HepG2 (cell line): ENCODE measurements around the gene TACC2. TPM values are rescaled to one million over a fixed set of nuclear protein-coding genes. Genes with fewer than 3 reads are reported as not detected.

Source experiments
- CEBPB ChIP-seq: IDR thresholded peaks from 2 replicates; pipeline ENCODE4 v1.6.1; 2011; ENCODE audit warnings: low read depth, low read length, improper control_type of control experiment, borderline replicate concordance
- CENPX ChIP-seq: sonication (generic); formaldehyde crosslinking; IDR thresholded peaks from 2 replicates; pipeline ENCODE4 v1.9.0; 2021; ENCODE audit warnings: mild to moderate bottlenecking, missing genetic modification reagents, moderate library complexity
- CHD2 ChIP-seq: IDR thresholded peaks from 2 replicates; pipeline ENCODE4 v1.6.1; 2011; ENCODE audit warnings: low read depth, low read length, improper control_type of control experiment
- CHD4 ChIP-seq: fragments of 200-600 bp; sonication (generic); IDR thresholded peaks from 2 replicates; pipeline ENCODE4 v1.7.0; 2017; ENCODE audit warnings: mild to moderate bottlenecking, low read length, borderline replicate concordance
- EP300 ChIP-seq, 3 experiments: sonication (generic) in 1 of 3; formaldehyde crosslinking in 1 of 3; IDR thresholded peaks; 2 replicates each; pipeline versions ENCODE4 v1.5.1 to v1.6.1; 2011 to 2020; ENCODE audit warnings: low read depth in 2 of 3, low read length in 2 of 3, borderline replicate concordance in 1 of 3, improper control_type of control experiment in 1 of 3, mild to moderate bottlenecking in 1 of 3, missing genetic modification reagents in 1 of 3, moderate library complexity in 1 of 3
- FOXJ3 ChIP-seq: sonication (generic); formaldehyde crosslinking; IDR thresholded peaks from 2 replicates; pipeline ENCODE4 v1.4.0; 2020; ENCODE audit warnings: missing genetic modification reagents, mild to moderate bottlenecking, borderline replicate concordance
- GTF2F1 ChIP-seq: fragments of 150-350 bp; IDR thresholded peaks from 2 replicates; pipeline ENCODE4 v1.6.1; 2014; ENCODE audit warnings: low read length
- HDAC1 ChIP-seq: sonication (generic); formaldehyde crosslinking; IDR thresholded peaks from 2 replicates; pipeline ENCODE4 v1.5.1; 2020; ENCODE audit warnings: mild to moderate bottlenecking, missing genetic modification reagents
- HDAC2 ChIP-seq: sonication (generic); formaldehyde crosslinking; IDR thresholded peaks from 2 replicates; pipeline ENCODE4 v1.4.0; 2020; ENCODE audit warnings: missing genetic modification reagents
- MTF1 ChIP-seq: sonication (generic); formaldehyde crosslinking; IDR thresholded peaks from 2 replicates; pipeline ENCODE4 v1.5.0; 2020; ENCODE audit warnings: missing genetic modification reagents
- NFYC ChIP-seq: IDR thresholded peaks from 2 replicates; pipeline ENCODE4 v1.6.1; 2016; ENCODE audit warnings: missing genetic modification reagents, missing compliant biosample characterization
- NR2C2 ChIP-seq: sonication (generic); formaldehyde crosslinking; IDR thresholded peaks from 2 replicates; pipeline ENCODE4 v1.4.0; 2020; ENCODE audit warnings: missing genetic modification reagents, mild to moderate bottlenecking, moderate library complexity, borderline replicate concordance
- RFXANK ChIP-seq: IDR thresholded peaks from 2 replicates; pipeline ENCODE4 v1.6.1; 2016
- SAP130 ChIP-seq: IDR thresholded peaks from 2 replicates; pipeline ENCODE4 v1.6.1; 2016; ENCODE audit warnings: low read depth
- SIX4 ChIP-seq: sonication (generic); formaldehyde crosslinking; IDR thresholded peaks from 2 replicates; pipeline ENCODE4 v1.4.0; 2020; ENCODE audit warnings: missing genetic modification reagents
- SRY ChIP-seq: sonication (generic); formaldehyde crosslinking; IDR thresholded peaks from 2 replicates; pipeline ENCODE4 v1.8.0; 2022; ENCODE audit warnings: mild to moderate bottlenecking, missing genetic modification reagents
- TGIF2 ChIP-seq: IDR thresholded peaks from 2 replicates; pipeline ENCODE4 v1.6.1; 2016; ENCODE audit warnings: control low read depth, missing compliant biosample characterization
- XRCC5 ChIP-seq: fragments of 200-400 bp; formaldehyde crosslinking; optimal IDR thresholded peaks from 2 replicates; pipeline ENCODE3; 2017; ENCODE audit warnings: mild to moderate bottlenecking, low read length
- polyA plus RNA-seq, 8 experiments: library from polyadenylated mRNA; depleted of rRNA in 3 of 8; stranded (reverse) in 7 of 8; unstranded in 1 of 8; fragments of >200 nt; fragmentation: Illumina TruSeq in 4 of 8; extraction: Trizol in 4 of 8; gene quantifications; 2 replicates each; pipeline versions ENCODE4 v1.2.1 to v1.2.3, GENCODE V29; 2011 to 2016; ENCODE audit warnings: low read depth in 4 of 8, missing spikeins in 1 of 8, mixed read lengths in 1 of 8; ENCODE audit not compliant: insufficient read depth in 1 of 8
- total RNA-seq, 5 experiments: library from RNA; depleted of rRNA; stranded (reverse); fragments of >200 nt; fragmentation: Illumina TruSeq; extraction: Trizol; gene quantifications; 2 replicates each; pipeline ENCODE4 v1.2.3, GENCODE V29; 2016; ENCODE audit warnings: low read depth in 1 of 5
- TF ChIP-seq, protein P1 (sequence below): sonication (generic); formaldehyde crosslinking; conservative IDR thresholded peaks from 2 replicates; pipeline ENCODE4 v1.4.0; 2020; ENCODE audit warnings: missing genetic modification reagents
- TF ChIP-seq, protein P2 (sequence below): sonication (generic); formaldehyde crosslinking; IDR thresholded peaks from 2 replicates; pipeline ENCODE4 v1.5.0; 2020; ENCODE audit warnings: mild to moderate bottlenecking, missing genetic modification reagents, moderate library complexity

Gene TACC2
- total and polyA plus RNA-seq, 2 of the 13 experiments (the other 11 are each of a cell fraction or from before 2014, with no cell fraction given), result 11.8 to 16.0 TPM

DNA sequence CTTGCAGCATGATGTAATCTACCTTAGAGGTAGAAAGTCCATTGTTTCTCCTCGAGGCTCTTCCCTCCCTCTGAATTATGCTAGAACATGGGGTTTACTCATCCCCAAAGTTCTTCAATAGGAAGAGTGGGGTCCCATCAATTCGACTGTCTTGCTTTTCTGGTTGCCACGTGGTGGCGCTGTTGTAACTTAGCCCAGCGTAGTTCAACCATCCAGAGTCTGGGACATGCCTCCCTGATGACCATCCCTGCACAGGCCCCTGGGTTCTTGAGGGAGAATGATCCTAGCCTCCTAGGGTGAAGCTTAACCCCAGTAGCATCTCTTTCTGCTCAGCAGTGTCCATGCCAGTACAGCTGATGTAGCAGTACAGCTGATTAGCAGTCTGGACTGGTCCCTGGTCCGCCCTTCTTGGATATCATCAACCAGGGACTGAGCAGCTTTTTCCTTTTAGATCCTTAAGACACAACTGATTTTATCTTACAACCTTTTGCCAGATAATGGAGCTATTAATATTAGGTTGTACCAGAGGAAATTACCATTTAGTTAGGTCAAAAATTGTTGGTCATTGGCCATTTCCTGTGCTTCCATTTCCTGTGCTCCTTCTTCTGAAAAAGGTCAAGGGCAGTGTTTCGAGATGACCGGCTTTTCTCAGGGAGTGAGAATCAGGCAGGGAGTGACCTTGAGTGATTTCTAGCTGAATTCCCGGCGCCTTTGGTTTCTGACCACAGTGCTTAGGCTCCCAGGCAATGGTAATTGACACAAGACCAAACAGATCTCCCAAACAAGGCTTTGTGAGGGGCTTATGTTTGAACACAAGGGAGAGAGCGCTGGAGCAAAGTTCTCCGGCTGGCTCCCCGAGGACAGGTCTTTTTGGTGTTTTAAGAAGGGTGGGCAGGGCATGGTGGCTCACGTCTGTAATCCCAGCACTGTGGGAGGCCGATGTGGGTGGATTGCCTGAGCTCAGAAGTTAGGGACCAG, 65.4 kb downstream of the TACC2 start (continued):
- TF ChIP-seq, protein P1, sequence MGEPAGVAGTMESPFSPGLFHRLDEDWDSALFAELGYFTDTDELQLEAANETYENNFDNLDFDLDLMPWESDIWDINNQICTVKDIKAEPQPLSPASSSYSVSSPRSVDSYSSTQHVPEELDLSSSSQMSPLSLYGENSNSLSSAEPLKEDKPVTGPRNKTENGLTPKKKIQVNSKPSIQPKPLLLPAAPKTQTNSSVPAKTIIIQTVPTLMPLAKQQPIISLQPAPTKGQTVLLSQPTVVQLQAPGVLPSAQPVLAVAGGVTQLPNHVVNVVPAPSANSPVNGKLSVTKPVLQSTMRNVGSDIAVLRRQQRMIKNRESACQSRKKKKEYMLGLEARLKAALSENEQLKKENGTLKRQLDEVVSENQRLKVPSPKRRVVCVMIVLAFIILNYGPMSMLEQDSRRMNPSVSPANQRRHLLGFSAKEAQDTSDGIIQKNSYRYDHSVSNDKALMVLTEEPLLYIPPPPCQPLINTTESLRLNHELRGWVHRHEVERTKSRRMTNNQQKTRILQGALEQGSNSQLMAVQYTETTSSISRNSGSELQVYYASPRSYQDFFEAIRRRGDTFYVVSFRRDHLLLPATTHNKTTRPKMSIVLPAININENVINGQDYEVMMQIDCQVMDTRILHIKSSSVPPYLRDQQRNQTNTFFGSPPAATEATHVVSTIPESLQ (CRISPR knock-in tag), result no peak
- TF ChIP-seq CHD2, result no peak
- TF ChIP-seq HDAC2, result 0 out of 2 replicates have a peak, but pooled peaks have one; percentile 1
- TF ChIP-seq RFXANK (CRISPR knock-in tag), result no peak
- TF ChIP-seq NFYC (CRISPR knock-in tag), result no peak
- TF ChIP-seq HDAC1 (CRISPR knock-in tag), result 0 out of 2 replicates have a peak, but pooled peaks have one; percentile 27
- peak; percentile 26; the same call in 1 of the 2 replicates for TF ChIP-seq SIX4 (CRISPR knock-in tag)
- TF ChIP-seq CHD4, result 0 out of 2 replicates have a peak, but pooled peaks have one; percentile 35
- peak; percentile 37; the same call in 1 of the 2 replicates for TF ChIP-seq NR2C2 (CRISPR knock-in tag)
- TF ChIP-seq SAP130 (CRISPR knock-in tag), result no peak; the same call in 1 of the 2 replicates
- TF ChIP-seq SRY (CRISPR knock-in tag), result no peak
- TF ChIP-seq XRCC5, result peak; percentile 10
- TF ChIP-seq MTF1 (CRISPR knock-in tag), result no peak
- peak in 1 of 2 experiments; percentile 66; a peak in 2 of 4 replicates for TF ChIP-seq EP300 (IDR thresholded peaks at IDR 0.05; ENCODE audit: low read depth in 2 of 2, low read length in 2 of 2)
- TF ChIP-seq EP300 (CRISPR knock-in tag; IDR thresholded peaks at IDR 0.05; ENCODE audit: borderline replicate concordance), result no peak; the same call in 1 of the 2 replicates
- no peak for TF ChIP-seq CENPX
- TF ChIP-seq CEBPB, result no peak
- peak; percentile 14; the same call in 1 of the 2 replicates for TF ChIP-seq TGIF2 (CRISPR knock-in tag)
- TF ChIP-seq FOXJ3, result no peak
- TF ChIP-seq, protein P2, sequence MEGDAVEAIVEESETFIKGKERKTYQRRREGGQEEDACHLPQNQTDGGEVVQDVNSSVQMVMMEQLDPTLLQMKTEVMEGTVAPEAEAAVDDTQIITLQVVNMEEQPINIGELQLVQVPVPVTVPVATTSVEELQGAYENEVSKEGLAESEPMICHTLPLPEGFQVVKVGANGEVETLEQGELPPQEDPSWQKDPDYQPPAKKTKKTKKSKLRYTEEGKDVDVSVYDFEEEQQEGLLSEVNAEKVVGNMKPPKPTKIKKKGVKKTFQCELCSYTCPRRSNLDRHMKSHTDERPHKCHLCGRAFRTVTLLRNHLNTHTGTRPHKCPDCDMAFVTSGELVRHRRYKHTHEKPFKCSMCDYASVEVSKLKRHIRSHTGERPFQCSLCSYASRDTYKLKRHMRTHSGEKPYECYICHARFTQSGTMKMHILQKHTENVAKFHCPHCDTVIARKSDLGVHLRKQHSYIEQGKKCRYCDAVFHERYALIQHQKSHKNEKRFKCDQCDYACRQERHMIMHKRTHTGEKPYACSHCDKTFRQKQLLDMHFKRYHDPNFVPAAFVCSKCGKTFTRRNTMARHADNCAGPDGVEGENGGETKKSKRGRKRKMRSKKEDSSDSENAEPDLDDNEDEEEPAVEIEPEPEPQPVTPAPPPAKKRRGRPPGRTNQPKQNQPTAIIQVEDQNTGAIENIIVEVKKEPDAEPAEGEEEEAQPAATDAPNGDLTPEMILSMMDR (CRISPR knock-in tag), result peak; percentile 82
- TF ChIP-seq GTF2F1, result no peak
